Fibroblast of lung (primary cell): ENCODE results near the gene TRAK1. TPM values are rescaled to one million over a fixed set of nuclear protein-coding genes. Genes with fewer than 3 reads are reported as not detected.

Experiments used
- DNase-seq, 2 donors: peaks; one replicate each; pipeline versions ENCODE4 v3.0.0 to v3.0.0-alpha.2; 2010; ENCODE audit warnings: low read depth in 2 of 2
- H2AFZ ChIP-seq: 2 replicates; pipeline ENCODE4 v1.5.1; 2012; ENCODE audit warnings: low read length, control low read depth, inconsistent platforms
- H3K27ac ChIP-seq: 2 replicates; pipeline ENCODE4 v1.5.1; 2011; ENCODE audit warnings: low read length, control low read depth; ENCODE audit not compliant: insufficient read depth
- H3K27me3 ChIP-seq: 2 replicates; pipeline ENCODE4 v1.5.1; 2011; ENCODE audit warnings: mild to moderate bottlenecking, low read length; ENCODE audit not compliant: control insufficient read depth, insufficient read depth
- H3K36me3 ChIP-seq: 2 replicates; pipeline ENCODE4 v1.5.1; 2011; ENCODE audit warnings: low read length; ENCODE audit not compliant: control insufficient read depth, insufficient read depth
- H3K4me1 ChIP-seq: 2 replicates; pipeline ENCODE4 v1.5.1; 2011; ENCODE audit warnings: low read length; ENCODE audit not compliant: control insufficient read depth, insufficient read depth; ENCODE audit errors: extremely low read depth
- H3K4me2 ChIP-seq: 2 replicates; pipeline ENCODE4 v1.5.1; 2011; ENCODE audit warnings: low read length, control low read depth; ENCODE audit not compliant: insufficient read depth; ENCODE audit errors: extremely low read depth
- H3K4me3 ChIP-seq, 4 experiments: fragments of 200-600 bp in 1 of 4; sonication (generic) in 1 of 4; replicated peaks in 1 of 4; 2 replicates each; pipeline ENCODE4 v1.5.1; 2011 to 2016; ENCODE audit warnings: low read length in 4 of 4, low read depth in 3 of 4, mild to moderate bottlenecking in 3 of 4, control low read depth in 2 of 4, inconsistent platforms in 1 of 4, mixed read lengths in 1 of 4; ENCODE audit not compliant: insufficient read depth in 1 of 4; ENCODE audit errors: control extremely low read depth in 1 of 4
- H3K79me2 ChIP-seq: 2 replicates; pipeline ENCODE4 v1.5.1; 2012; ENCODE audit warnings: mild to moderate bottlenecking, low read length, inconsistent platforms; ENCODE audit not compliant: control insufficient read depth, insufficient read depth
- H3K9ac ChIP-seq: 2 replicates; pipeline ENCODE4 v1.5.1; 2011; ENCODE audit warnings: mild to moderate bottlenecking, low read length, control low read depth; ENCODE audit not compliant: insufficient read depth
- H3K9me3 ChIP-seq: 2 replicates; pipeline ENCODE4 v1.5.1; 2012; ENCODE audit warnings: low read depth, low read length; ENCODE audit not compliant: control insufficient read depth, insufficient read depth
- H4K20me1 ChIP-seq: 2 replicates; pipeline ENCODE4 v1.5.1; 2011; ENCODE audit warnings: low read length; ENCODE audit not compliant: control insufficient read depth, insufficient read depth; ENCODE audit errors: extremely low read depth
- EZH2 ChIP-seq: IDR thresholded peaks from 2 replicates; pipeline ENCODE4 v1.5.1; 2012; ENCODE audit warnings: low read length, control low read depth, mild to moderate bottlenecking; ENCODE audit errors: missing control alignments
- polyA plus RNA-seq, 2 donors: library from polyadenylated mRNA; depleted of rRNA in 1 of 2; stranded (reverse) in 1 of 2; unstranded in 1 of 2; fragments of >200 nt; gene quantifications; 2 replicates each; pipeline ENCODE4 v1.2.1, GENCODE V29; 2011 to 2012; ENCODE audit warnings: missing spikeins in 1 of 2
- total RNA-seq: library from RNA; depleted of rRNA; stranded (reverse); fragments of >200 nt; gene quantifications from 2 replicates; pipeline ENCODE4 v1.2.1, GENCODE V29; 2014
- TF ChIP-seq, protein P1 (sequence below), 2 donors: IDR thresholded peaks in 1 of 2; conservative IDR thresholded peaks in 1 of 2; 1 replicate in 1 of 2; 2 replicates in 1 of 2; pipeline ENCODE4 v1.5.1; 2011 to 2012; ENCODE audit warnings: low read length in 2 of 2, control low read depth in 1 of 2, inconsistent platforms in 1 of 2, low read depth in 1 of 2, mild to moderate bottlenecking in 1 of 2

TRAK1 gene
- total and polyA plus RNA-seq, 2 donors (not counting 1 experiment from before 2014, with no cell fraction given), result 37.8 to 44.0 TPM

DNA sequence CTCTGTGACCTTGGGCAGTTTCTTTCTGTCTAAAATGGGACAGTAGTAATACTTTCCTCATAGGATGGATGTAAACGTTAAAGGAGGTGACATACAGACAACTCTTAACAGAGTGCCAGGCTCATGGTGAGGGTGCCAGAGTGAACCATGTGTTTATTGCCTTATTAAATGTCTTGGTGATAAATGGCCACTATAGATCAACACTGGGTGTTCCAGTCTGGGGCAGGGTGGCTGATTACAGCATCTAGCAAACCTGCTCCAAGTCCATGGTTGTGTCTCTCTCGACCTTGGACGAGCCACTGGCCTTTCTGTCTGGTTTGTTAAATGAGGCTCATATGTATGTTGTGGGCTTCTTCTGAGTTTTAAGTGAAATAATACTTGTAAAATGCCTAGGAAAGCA is 75.1 kb downstream of the TRAK1 start:
- TF ChIP-seq, protein P1, sequence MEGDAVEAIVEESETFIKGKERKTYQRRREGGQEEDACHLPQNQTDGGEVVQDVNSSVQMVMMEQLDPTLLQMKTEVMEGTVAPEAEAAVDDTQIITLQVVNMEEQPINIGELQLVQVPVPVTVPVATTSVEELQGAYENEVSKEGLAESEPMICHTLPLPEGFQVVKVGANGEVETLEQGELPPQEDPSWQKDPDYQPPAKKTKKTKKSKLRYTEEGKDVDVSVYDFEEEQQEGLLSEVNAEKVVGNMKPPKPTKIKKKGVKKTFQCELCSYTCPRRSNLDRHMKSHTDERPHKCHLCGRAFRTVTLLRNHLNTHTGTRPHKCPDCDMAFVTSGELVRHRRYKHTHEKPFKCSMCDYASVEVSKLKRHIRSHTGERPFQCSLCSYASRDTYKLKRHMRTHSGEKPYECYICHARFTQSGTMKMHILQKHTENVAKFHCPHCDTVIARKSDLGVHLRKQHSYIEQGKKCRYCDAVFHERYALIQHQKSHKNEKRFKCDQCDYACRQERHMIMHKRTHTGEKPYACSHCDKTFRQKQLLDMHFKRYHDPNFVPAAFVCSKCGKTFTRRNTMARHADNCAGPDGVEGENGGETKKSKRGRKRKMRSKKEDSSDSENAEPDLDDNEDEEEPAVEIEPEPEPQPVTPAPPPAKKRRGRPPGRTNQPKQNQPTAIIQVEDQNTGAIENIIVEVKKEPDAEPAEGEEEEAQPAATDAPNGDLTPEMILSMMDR (conservative IDR thresholded peaks at IDR 0.05 in 1 of 2, IDR thresholded peaks at IDR 0.05 in 1 of 2; ENCODE audit: low read depth in 1 of 2, low read length in 2 of 2), result no peak
- TF ChIP-seq EZH2, result no peak
- Histone ChIP-seq H3K27ac (no peak overlapping the region), H3K9ac (no peak overlapping the region), H3K36me3 (no peaks in the 10 kb centered on the region), H3K9me3 (no peaks in the 10 kb centered on the region), H4K20me1 (no peaks in the 10 kb centered on the region), H2AFZ (no peak overlapping the region), H3K4me2 (no peak overlapping the region), H3K4me3 (no peak overlapping the region), H3K4me1 (no peaks in the 10 kb centered on the region), H3K27me3 (no peaks in the 10 kb centered on the region), H3K79me2 (peaks cover 5% of the 10 kb centered on the region)
- DNase-seq, result no peak

DNA sequence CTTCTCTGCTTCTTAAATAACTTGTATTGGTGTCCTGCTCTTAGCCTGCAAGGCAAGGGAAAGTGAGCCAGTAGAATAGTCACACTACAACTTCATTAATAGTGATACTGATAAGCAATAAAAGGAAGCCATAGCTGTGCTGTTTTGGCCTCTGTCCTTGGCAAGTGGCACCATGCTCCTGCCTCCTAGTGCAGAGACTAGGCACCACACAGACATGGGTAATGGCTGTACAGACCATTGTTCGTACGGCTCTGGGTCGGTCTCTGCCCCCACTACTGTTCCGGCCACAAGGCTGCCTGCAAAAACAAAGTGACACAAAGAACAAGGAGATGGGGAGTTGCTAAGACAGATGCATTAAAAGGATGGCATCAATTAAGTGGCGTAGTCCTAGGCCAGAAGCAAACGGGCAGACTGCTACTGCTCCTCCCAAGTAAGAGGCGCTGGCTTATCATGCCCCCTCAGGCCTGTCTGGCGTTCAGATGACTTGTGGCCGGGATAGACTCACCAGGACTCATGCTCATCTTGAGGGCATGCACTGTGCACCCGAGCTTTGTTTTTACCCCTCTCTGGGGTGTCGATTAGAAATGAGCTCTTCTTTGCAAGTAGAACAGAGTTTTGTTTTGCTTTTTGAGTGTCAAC is 75.6 kb downstream of the TRAK1 start:
- no peaks in the 10 kb centered on the region for H3K36me3 ChIP-seq
- no peak overlapping the region for H3K9ac ChIP-seq
- no peak overlapping the region for H2AFZ ChIP-seq
- H3K4me2 ChIP-seq, result no peak overlapping the region
- H3K9me3 ChIP-seq, result no peaks in the 10 kb centered on the region
- H3K27me3 ChIP-seq, result no peaks in the 10 kb centered on the region
- H3K79me2 ChIP-seq, result peaks cover 5% of the 10 kb centered on the region
- H4K20me1 ChIP-seq, result no peaks in the 10 kb centered on the region
- DNase-seq, result no peak
- H3K27ac ChIP-seq, result no peak overlapping the region
- H3K4me3 ChIP-seq, result no peak overlapping the region
- TF ChIP-seq, protein P1 (conservative IDR thresholded peaks at IDR 0.05 in 1 of 2, IDR thresholded peaks at IDR 0.05 in 1 of 2; ENCODE audit: low read depth in 1 of 2, low read length in 2 of 2), result no peak
- no peak for TF ChIP-seq EZH2
- no peaks in the 10 kb centered on the region for H3K4me1 ChIP-seq

DNA sequence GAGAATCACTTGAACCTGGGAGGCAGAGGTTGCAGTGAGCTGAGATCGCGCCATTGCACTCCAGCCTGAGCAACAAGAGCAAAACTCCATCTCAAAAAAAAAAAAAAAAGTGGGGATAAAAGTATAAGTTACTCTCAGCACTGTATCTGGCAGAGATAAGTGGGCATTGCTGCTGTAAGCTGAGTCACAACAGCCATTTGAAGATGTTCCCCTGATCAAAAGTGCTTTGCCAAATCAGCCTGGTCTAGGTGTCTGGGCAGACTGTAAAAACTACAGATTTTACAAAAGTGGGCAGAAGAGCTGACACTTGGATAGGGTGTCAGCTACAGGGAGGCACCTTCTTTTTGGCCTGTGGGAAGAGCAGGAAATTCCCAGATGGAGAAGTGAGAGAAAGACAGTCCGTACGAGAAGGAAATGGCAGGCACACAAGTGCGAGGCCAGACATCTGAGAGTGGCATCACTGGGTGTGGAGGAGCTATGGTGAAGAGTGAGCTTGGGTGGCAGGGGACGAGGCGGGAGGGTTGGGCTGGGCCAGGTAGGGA is 78.5 kb downstream of the TRAK1 start:
- H2AFZ ChIP-seq, result no peak overlapping the region

More for the DNA sequence above, 78.5 kb downstream of the TRAK1 start:
- TF ChIP-seq, protein P1 (conservative IDR thresholded peaks at IDR 0.05 in 1 of 2, IDR thresholded peaks at IDR 0.05 in 1 of 2; ENCODE audit: low read depth in 1 of 2, low read length in 2 of 2), result no peak
- no peak for TF ChIP-seq EZH2
- no peaks in the 10 kb centered on the region for H3K27me3 ChIP-seq
- H3K9ac ChIP-seq, result no peak overlapping the region
- no peak overlapping the region for H3K4me2 ChIP-seq
- DNase-seq, result no peak
- H4K20me1 ChIP-seq, result no peaks in the 10 kb centered on the region
- no peak overlapping the region for H3K27ac ChIP-seq
- H3K79me2 ChIP-seq, result peaks cover 5% of the 10 kb centered on the region
- no peaks in the 10 kb centered on the region for H3K9me3 ChIP-seq
- H3K36me3 ChIP-seq, result no peaks in the 10 kb centered on the region
- no peaks in the 10 kb centered on the region for H3K4me1 ChIP-seq
- H3K4me3 ChIP-seq, result no peak overlapping the region
